Stimulated activated effector memory CD8-positive, alpha-beta T cell treated with anti-CD3 and anti-CD28 coated beads, Interleukin-12 subunit alpha, Interleukin-12 subunit beta, amount 100 ng/mL, for 72 hours (primary cell): ENCODE data around the gene TMSB15C.
"Not testable (repeated sequence)": the region's sequence is repeated elsewhere in the genome, so short reads cannot be mapped to it uniquely, and the experiment has no call there.

Experiments used
- ATAC-seq: fragments of 150-1000 bp; cut with Tn5 transposase; 2 replicates; pipeline ENCODE4 v1.10.0; 2021
- DNase-seq, 2 donors: peaks; one replicate each; pipeline ENCODE4 v3.0.0; 2021 to 2022; ENCODE audit warnings: low spot score in 2 of 2
- H3K27ac Mint-ChIP-seq: one replicate; pipeline ENCODE4 v1.8.0; 2022; ENCODE audit warnings: mild to moderate bottlenecking, mixed read lengths
- H3K36me3 Mint-ChIP-seq: one replicate; pipeline ENCODE4 v1.8.0; 2022; ENCODE audit warnings: mild to moderate bottlenecking, mixed read lengths
- H3K4me1 Mint-ChIP-seq: one replicate; pipeline ENCODE4 v1.8.0; 2022; ENCODE audit warnings: mixed read lengths
- H3K4me3 Mint-ChIP-seq: one replicate; pipeline ENCODE4 v1.8.0; 2022; ENCODE audit warnings: mild to moderate bottlenecking, mixed read lengths
- H3K9me3 Mint-ChIP-seq: one replicate; pipeline ENCODE4 v1.8.0; 2022; ENCODE audit warnings: mixed read lengths

Gene TMSB15C

DNA sequence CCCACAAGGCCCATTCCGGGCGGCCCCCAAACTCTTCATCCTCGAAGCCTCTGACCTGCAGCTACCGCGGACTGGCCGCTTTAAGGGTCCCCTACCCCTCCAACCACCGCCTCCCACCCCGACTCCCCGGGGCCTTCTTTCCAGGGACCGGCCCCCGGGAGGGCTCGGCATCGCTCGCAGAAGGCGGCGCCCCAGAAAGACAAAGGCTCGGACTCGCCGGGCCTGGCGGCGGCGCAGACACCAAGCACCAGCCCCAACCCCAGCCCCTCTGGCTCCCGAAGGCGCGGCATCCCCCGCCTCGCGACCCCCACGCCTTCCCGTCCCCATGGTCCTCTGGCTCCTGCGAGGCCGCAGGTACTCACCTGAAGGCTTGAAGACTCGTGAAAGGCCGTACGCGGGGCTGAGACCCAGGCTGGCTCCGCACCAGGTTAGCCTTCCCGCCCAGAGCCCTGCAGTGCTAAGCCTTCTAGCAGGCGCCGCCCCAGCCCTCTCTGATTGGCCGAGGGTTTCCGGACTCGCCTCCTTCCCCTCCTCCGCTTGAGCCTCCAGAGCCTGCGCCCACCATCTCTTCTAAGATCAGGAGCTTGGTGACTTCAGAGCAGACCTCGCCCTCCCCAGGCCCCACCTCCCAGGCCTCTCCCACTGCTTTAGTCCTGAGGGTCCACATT lies at the start of gene TMSB15C:
Gene TMSB15C, minus strand, starts transcription at position 459 of the 668 bp plus-strand sequence.
- H3K27ac Mint-ChIP-seq, H3K4me1 Mint-ChIP-seq, DNase-seq, H3K4me3 Mint-ChIP-seq, H3K9me3 Mint-ChIP-seq, H3K36me3 Mint-ChIP-seq: not testable (repeated sequence)
- ATAC-seq: peak; percentile 91

DNA sequence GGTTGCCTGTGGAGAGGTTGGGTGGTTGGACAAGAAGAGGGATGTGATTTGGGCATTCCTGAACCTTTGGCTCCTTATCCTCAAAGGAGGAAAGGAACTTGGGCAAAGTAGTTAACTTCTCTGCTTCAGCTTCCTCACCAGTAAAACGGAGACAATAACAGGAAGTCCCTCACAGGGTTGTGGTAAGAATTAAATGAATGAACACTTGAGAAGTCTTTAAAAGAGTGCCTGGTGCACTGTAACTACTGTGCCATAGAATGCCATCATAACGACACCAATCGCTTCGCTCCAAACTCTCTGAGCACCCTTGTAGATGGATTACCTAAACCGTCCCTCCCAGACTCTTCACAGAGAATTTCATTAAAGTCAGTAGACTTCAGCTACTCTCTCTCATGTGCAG lies 46.8 kb upstream of the TMSB15C start:
- Mint-ChIP-seq H3K4me3 (no peak overlapping the region), H3K36me3 (peaks cover 15% of the 10 kb centered on the region), H3K4me1 (peaks cover 20% of the 10 kb centered on the region), H3K9me3 (no peaks in the 10 kb centered on the region), H3K27ac (no peak overlapping the region)
- peak; percentile 87 for ATAC-seq
- DNase-seq: no peak

DNA sequence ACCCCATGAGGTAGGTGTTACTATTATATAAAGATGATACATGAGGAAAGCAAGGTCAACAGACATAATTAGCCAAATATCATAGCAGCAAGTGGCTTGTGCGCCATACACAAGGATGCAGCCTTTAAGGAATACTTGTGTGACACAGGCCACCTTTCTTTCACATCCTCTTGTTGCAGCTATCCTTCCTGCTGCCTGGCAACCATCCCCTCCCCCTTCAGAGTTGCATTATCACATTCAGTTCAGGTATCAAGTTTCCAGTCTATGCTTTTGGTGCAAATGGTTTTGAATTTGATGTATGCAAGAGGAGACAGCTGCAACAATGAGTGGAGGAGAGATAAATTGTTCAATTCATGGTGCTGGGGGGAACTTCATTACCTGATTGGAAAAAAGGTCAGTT lies 42.7 kb upstream of the TMSB15C start:
- Mint-ChIP-seq H3K4me3 (no peak overlapping the region), H3K4me1 (peaks cover 34% of the 10 kb centered on the region), H3K36me3 (no peaks in the 10 kb centered on the region), H3K27ac (no peak overlapping the region), H3K9me3 (no peaks in the 10 kb centered on the region)
- DNase-seq (no peak), ATAC-seq (no peak)

DNA sequence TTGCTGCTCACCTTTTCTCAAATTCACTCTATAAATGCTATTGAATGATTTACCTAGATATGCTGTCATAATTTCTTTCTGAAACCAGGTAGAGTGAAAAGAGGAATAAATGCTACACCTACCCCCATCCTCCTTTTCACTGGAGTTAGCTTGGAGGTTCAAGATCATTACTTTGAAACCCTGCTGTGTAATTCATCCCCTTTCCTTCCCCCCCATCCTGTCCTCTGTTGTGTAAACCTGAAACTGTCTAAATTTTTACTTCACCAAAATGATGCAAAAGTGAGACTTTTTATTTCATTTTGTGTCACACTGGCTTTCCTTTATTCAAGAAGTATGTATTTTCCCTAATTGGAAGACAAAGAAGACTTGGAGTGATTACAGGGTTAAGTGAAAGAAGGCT lies 41.7 kb upstream of the TMSB15C start:
- DNase-seq (no peak), ATAC-seq (peak; percentile 68)
- Mint-ChIP-seq H3K27ac (peak overlapping the region; percentile 40), H3K9me3 (no peaks in the 10 kb centered on the region), H3K4me3 (no peak overlapping the region), H3K4me1 (peaks cover 36% of the 10 kb centered on the region), H3K36me3 (no peaks in the 10 kb centered on the region)

DNA sequence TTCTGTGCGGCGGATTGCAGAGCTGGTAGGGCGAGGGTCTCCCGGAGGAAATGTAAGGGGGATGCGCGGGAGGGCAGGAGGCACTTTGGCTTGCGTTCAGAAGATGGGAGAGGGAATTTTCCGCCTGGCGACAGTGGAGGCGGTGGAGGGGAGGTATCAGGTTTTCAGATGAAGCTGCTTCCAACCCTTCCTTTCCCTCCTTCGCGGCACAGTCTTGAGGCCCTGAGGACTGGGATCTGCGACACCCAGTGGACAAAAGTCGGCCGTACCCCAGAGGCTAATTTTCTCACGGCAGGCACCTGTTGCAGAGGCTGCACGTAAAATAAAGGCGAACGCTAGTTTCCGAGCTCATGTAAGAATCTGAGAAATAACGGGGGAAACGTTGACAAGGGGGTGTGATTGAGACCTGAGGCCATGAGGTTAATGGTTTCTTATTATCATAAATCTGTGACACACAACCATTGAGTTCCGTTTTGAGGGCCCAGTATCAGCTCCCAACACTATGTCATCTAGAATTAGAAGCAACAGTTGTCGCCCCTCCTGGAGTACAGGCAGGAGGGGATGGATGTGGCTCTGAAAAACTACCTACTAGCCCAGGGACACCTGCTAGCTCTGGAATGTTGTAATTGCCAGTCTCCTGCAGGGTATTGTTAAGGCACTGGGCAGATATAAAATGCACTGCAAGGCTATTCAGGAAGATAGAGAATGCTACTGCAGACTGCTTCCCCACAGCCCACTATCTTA lies 37.4 kb upstream of the TMSB15C start:
- Mint-ChIP-seq H3K4me3 (peak overlapping the region; percentile 83), H3K4me1 (peaks cover 49% of the 10 kb centered on the region), H3K27ac (peak overlapping the region; percentile 89), H3K9me3 (no peaks in the 10 kb centered on the region), H3K36me3 (no peaks in the 10 kb centered on the region)
- DNase-seq: no peak
- peak; percentile 70 for ATAC-seq

GRCh38 chrX:104112326-104112951 lies 36.4 kb upstream of the TMSB15C start, which contains the start of gene ZCCHC18:
Gene ZCCHC18 (plus strand): TSS chrX:104112523. CDS start chrX:104114112, 1,589 bp downstream.
- no peaks in the 10 kb centered on the region for H3K36me3 Mint-ChIP-seq
- peak within 1 kb of the TSS; percentile 83 for H3K4me3 Mint-ChIP-seq
- H3K27ac Mint-ChIP-seq: peak within 1 kb of the TSS; percentile 89
- DNase-seq (peak; percentile 20 to 70), ATAC-seq (peak; percentile 77)
- H3K4me1 Mint-ChIP-seq: peaks cover 43% of the 10 kb centered on the region
- H3K9me3 Mint-ChIP-seq: no peaks in the 10 kb centered on the region

DNA sequence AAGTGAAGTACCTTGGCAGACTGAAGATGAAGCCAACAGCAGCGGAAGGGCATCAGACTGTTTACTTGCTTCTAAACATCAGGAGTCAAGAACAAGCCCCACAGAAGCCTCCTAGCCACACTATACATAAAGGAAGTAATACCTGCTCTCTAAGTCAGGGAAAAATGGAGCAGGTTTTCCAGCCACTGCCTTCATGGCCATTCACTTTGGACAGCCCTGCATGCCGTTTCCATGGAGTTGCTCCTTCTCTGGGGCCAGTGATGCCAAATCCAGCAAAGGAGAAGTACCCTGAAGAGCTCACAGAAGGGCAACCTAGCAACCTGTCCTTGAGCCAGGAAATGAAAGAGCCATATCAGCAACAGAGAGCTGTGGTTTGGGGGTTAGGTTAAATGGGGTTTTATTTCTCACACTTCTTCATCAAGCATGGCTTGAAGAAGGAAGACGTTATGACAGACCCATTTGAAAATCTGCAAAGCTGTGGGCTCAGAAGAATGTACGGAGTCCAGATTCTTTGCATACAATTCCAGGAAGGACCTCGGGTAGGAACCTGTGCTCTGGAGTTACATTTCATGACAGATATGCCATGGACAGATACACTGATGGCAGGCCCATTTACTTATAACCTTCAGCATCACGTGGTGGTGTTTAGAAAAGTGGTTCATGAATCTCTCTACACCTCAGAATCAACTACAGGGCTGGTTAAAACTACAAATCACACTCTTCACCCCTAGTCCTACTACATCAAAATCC lies 34.6 kb upstream of the TMSB15C start:
- not testable (repeated sequence) for H3K9me3 Mint-ChIP-seq, H3K27ac Mint-ChIP-seq, DNase-seq, H3K36me3 Mint-ChIP-seq
- Mint-ChIP-seq H3K4me1 (peaks cover 43% of the 10 kb centered on the region), H3K4me3 (peak overlapping the region; percentile 83)
- peak; percentile 55 for ATAC-seq

DNA sequence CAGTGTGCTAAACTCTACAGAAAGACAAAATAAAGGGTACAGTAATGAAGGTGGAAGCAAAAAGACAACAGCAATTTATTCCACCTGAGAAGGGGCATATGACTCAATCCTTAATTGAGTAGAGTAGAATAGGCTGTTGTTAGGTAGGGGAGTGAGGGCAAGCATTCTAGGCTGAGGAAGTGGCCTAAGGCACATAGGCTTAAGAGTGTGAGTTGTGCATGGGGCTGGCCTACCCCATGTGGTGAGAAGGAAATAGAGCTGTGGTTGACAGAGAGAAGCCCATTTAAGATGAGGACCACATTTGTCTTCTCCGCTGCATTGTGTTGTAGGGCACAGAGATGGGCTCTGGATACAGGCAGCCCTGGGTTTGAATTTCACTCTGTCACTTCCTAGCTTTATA lies 32.9 kb upstream of the TMSB15C start:
- Mint-ChIP-seq H3K36me3 (no peaks in the 10 kb centered on the region), H3K27ac (no peak overlapping the region), H3K9me3 (no peaks in the 10 kb centered on the region), H3K4me3 (no peak overlapping the region), H3K4me1 (peaks cover 43% of the 10 kb centered on the region)
- peak; percentile 59 for ATAC-seq
- DNase-seq: no peak

GRCh38 chrX:104105330-104106262 lies 29.6 kb upstream of the TMSB15C start:
- Mint-ChIP-seq H3K36me3 (no peaks in the 10 kb centered on the region), H3K4me3 (no peak overlapping the region)

GRCh38 chrX:104104676-104105075 lies 28.6 kb upstream of the TMSB15C start:
- no peak for ATAC-seq
- H3K4me3 Mint-ChIP-seq: no peak overlapping the region

More at GRCh38 chrX:104105330-104106262, 29.6 kb upstream of the TMSB15C start:
- H3K27ac Mint-ChIP-seq: peak overlapping the region; percentile 67
- no peak for DNase-seq
- ATAC-seq: no peak
- peaks cover 27% of the 10 kb centered on the region for H3K4me1 Mint-ChIP-seq
- H3K9me3 Mint-ChIP-seq: no peaks in the 10 kb centered on the region

GRCh38 chrX:104098919-104099318 lies 22.9 kb upstream of the TMSB15C start:
- H3K4me3 Mint-ChIP-seq: no peak overlapping the region
- H3K9me3 Mint-ChIP-seq: no peaks in the 10 kb centered on the region
- DNase-seq (no peak), ATAC-seq (no peak)
- no peaks in the 10 kb centered on the region for H3K4me1 Mint-ChIP-seq
- no peaks in the 10 kb centered on the region for H3K36me3 Mint-ChIP-seq
- no peak overlapping the region for H3K27ac Mint-ChIP-seq

More at GRCh38 chrX:104104676-104105075, 28.6 kb upstream of the TMSB15C start:
- no peak for DNase-seq
- no peaks in the 10 kb centered on the region for H3K9me3 Mint-ChIP-seq
- H3K4me1 Mint-ChIP-seq: peaks cover 19% of the 10 kb centered on the region
- no peaks in the 10 kb centered on the region for H3K36me3 Mint-ChIP-seq
- H3K27ac Mint-ChIP-seq: no peak overlapping the region

- no peaks in the 10 kb centered on the region for H3K36me3 Mint-ChIP-seq
- H3K4me1 Mint-ChIP-seq: no peaks in the 10 kb centered on the region
- H3K27ac Mint-ChIP-seq: no peak overlapping the region
- no peak overlapping the region for H3K4me3 Mint-ChIP-seq
- no peak for DNase-seq
- ATAC-seq: no peak
- H3K9me3 Mint-ChIP-seq: no peaks in the 10 kb centered on the region
Measured at GRCh38 chrX:104098151-104098808, 22.2 kb upstream of the TMSB15C start.

DNA sequence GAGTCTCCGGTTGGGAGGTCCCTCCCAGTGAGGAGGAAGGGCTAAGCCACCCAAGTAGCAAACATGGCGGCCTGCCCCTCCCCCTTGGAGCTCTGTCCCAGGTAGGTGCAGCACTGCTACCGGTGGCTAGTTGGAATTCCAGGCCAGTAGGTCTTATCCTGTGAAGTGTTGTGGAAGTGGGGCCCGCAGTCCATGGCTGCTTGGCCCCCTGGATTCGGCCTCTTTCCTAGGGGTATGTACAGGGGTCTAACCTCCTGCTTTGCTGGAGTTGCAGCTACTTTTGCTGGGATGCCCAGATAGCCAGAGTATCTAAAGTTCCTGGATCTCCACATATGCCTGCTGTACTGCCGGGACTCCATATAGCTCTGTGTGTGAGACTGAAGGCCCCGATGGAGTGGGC lies 9.9 kb upstream of the TMSB15C start:
- DNase-seq: no peak
- H3K27ac Mint-ChIP-seq: no peak overlapping the region
- no peaks in the 10 kb centered on the region for H3K36me3 Mint-ChIP-seq
- ATAC-seq: no peak
- H3K4me3 Mint-ChIP-seq: no peak overlapping the region
- H3K9me3 Mint-ChIP-seq: no peaks in the 10 kb centered on the region
- no peaks in the 10 kb centered on the region for H3K4me1 Mint-ChIP-seq

DNA sequence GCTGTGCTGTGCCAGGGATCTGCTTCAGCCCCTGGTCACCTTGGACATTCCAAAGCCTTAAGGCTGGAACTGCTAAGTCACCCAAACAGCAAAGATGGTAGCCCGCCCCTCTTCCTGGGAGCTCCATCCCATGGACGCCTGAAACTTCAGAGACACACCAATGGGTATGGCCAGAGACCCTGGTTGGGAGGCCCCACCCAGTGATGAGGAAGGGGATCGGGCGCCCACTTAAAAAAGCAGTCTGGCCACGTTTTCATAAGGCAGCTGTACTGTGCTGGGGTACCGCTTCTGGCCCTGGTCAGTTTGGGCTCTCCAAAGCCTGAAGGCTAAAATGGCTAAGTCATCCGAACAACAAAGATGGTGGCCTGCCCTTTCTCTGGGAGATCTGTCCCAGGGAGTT lies 9.4 kb upstream of the TMSB15C start:
- no peaks in the 10 kb centered on the region for H3K36me3 Mint-ChIP-seq
- no peak overlapping the region for H3K4me3 Mint-ChIP-seq
- H3K9me3 Mint-ChIP-seq: no peaks in the 10 kb centered on the region
- H3K27ac Mint-ChIP-seq: no peak overlapping the region
- H3K4me1 Mint-ChIP-seq: no peaks in the 10 kb centered on the region
- ATAC-seq (no peak), DNase-seq (no peak)
